Keratinocyte (primary cell): Measurements from ENCODE around the gene VIT.

Experiments used
- EZH2 ChIP-seq: IDR thresholded peaks from one replicate; pipeline ENCODE4 v1.6.1; 2012; ENCODE audit warnings: inconsistent platforms, mild to moderate bottlenecking, low read length, moderate library complexity
- TF ChIP-seq, protein P1 (sequence below), 3 experiments: IDR thresholded peaks in 1 of 3; conservative IDR thresholded peaks in 1 of 3; optimal IDR thresholded peaks in 1 of 3; 2 replicates in 2 of 3; 3 replicates in 1 of 3; pipeline versions ENCODE3 to v1.5.1; 2011; ENCODE audit warnings: low read length in 3 of 3, mild to moderate bottlenecking in 3 of 3, moderate library complexity in 2 of 3, control low read depth in 1 of 3, inconsistent platforms in 1 of 3; ENCODE audit not compliant: insufficient read depth in 2 of 3; ENCODE audit errors: extremely low read depth in 1 of 3

DNA sequence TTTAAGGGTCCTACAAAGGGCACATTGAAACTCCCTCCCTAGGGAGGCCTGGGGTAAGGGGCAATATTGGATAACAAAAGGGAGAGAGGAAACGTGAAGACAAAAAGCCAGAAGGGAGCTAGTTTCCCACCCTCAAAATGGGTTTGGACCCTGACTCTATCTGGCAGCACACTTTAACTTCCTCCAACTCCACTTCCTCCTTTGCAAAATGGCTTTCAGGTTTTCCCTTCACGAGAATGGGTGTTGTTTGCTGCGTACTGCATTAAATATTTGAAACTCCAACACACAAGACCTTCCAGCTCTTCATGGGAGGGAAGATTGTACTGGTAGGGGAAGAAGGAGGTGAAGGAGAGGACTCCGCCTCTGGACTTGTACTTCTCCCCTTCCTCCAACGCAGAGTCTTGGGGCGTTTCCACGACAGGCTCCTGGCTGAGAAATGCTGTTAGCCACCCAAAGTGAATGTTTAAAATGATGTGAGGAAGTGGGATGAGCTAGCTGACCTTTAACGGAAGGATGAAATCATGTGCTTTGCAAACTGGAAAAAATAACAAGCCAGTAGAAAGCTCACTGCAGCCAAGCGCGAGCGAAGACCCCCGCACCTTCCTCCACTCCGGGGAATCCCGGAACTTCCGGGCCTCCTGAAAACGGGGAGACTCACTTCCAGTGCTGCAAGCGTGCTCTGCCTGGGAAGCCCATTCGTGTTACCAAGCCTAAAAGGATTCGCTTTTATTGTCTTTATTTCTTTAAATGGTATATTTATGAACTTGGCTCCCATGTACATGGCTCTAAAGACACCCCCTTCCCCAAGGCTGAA is 85.6 kb downstream of the VIT start:
- TF ChIP-seq, protein P1, sequence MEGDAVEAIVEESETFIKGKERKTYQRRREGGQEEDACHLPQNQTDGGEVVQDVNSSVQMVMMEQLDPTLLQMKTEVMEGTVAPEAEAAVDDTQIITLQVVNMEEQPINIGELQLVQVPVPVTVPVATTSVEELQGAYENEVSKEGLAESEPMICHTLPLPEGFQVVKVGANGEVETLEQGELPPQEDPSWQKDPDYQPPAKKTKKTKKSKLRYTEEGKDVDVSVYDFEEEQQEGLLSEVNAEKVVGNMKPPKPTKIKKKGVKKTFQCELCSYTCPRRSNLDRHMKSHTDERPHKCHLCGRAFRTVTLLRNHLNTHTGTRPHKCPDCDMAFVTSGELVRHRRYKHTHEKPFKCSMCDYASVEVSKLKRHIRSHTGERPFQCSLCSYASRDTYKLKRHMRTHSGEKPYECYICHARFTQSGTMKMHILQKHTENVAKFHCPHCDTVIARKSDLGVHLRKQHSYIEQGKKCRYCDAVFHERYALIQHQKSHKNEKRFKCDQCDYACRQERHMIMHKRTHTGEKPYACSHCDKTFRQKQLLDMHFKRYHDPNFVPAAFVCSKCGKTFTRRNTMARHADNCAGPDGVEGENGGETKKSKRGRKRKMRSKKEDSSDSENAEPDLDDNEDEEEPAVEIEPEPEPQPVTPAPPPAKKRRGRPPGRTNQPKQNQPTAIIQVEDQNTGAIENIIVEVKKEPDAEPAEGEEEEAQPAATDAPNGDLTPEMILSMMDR (optimal IDR thresholded peaks at IDR 0.05 in 1 of 3, IDR thresholded peaks at IDR 0.05 in 1 of 3, conservative IDR thresholded peaks at IDR 0.05 in 1 of 3; ENCODE audit: extremely low read depth in 1 of 3, insufficient read depth in 2 of 3, low read length in 3 of 3): no peak
- no peak for TF ChIP-seq EZH2
